Cardiac septum (tissue), 1 donor: Measurements from ENCODE around the gene TMEM59L. TPM values are rescaled to one million over a fixed set of nuclear protein-coding genes. Genes with fewer than 3 reads are reported as not detected.

ENCODE experiments used
- DNase-seq: peaks from one replicate; pipeline ENCODE4 v3.0.0-alpha.2; 2020; ENCODE audit warnings: low spot score
- intact Hi-C: fragments of 100-400 bp; cut with DNase I; formaldehyde crosslinking; loops from one replicate; pipeline ENCODE4 v1.14.0; 2022
- total RNA-seq: library from RNA; stranded (reverse); fragmentation: NEBNext Ultra II Directional; extraction: Animal tissue kit (Norgen Biotek cat#: 25700); gene quantifications from one replicate; pipeline ENCODE4 v1.2.1, GENCODE V29; 2021
- donor health status: DM: no; HTN: no; CAD: no.

TMEM59L gene
- total RNA-seq, 1 donor from 2014 or later, result 3.0 TPM

- DNase-seq, result no peak
Measured at GRCh38 chr19:18667531-18668251, 55.0 kb downstream of the TMEM59L start.

GRCh38 chr19:18668252-18668631 is 55.6 kb downstream of the TMEM59L start:
- no peak for DNase-seq
- intact Hi-C loops, result no loop called here

More at GRCh38 chr19:18667531-18668251, 55.0 kb downstream of the TMEM59L start:
- intact Hi-C loops, result no loop called here

GRCh38 chr19:18668744-18669523 is 56.3 kb downstream of the TMEM59L start:
- intact Hi-C loops, result no loop called here
- DNase-seq, result no peak

GRCh38 chr19:18669524-18669817 is 56.8 kb downstream of the TMEM59L start:
- DNase-seq, result no peak
- intact Hi-C loops, result no loop called here

GRCh38 chr19:18669883-18670282 is 57.2 kb downstream of the TMEM59L start:
- no peak for DNase-seq
- intact Hi-C loops, result loop anchor here (5.0 kb wide), 1 partner anchor 78 kb away; no protein-coding TSS in a partner anchor

GRCh38 chr19:18670312-18670711 is 57.6 kb downstream of the TMEM59L start:
- no peak for DNase-seq
- intact Hi-C loops, result loop anchor here (5.0 kb wide), 1 partner anchor 78 kb away; no protein-coding TSS in a partner anchor

Other genes with a start within 250 kb of the TMEM59L start
- gene GDF15, start 226.7 kb upstream of the TMEM59L start, total RNA-seq, result 4.3 TPM
- 2.5 TPM for gene LRRC25, start 215.2 kb upstream of the TMEM59L start, total RNA-seq
- 47.4 TPM for gene SSBP4, start 193.5 kb upstream of the TMEM59L start, total RNA-seq
- gene ISYNA1, start 174.7 kb upstream of the TMEM59L start, total RNA-seq, result 32.9 TPM
- gene ELL, start 90.8 kb upstream of the TMEM59L start, total RNA-seq, result 9.9 TPM
- 161 TPM for gene FKBP8, start 69.3 kb upstream of the TMEM59L start, total RNA-seq
- gene KXD1, start 55.0 kb upstream of the TMEM59L start, total RNA-seq, result 59.6 TPM
- gene UBA52, start 41.0 kb upstream of the TMEM59L start, total RNA-seq, result 573 TPM
- 58.9 TPM for gene REX1BD, start 24.1 kb upstream of the TMEM59L start, total RNA-seq
- 29.6 TPM for gene CRLF1, start 6.1 kb upstream of the TMEM59L start, total RNA-seq
- gene KLHL26, start 24.2 kb downstream of the TMEM59L start, total RNA-seq, result 5.4 TPM
- 8.8 TPM for gene CRTC1, start 70.8 kb downstream of the TMEM59L start, total RNA-seq
- 31.8 TPM for gene COMP, start 178.4 kb downstream of the TMEM59L start, total RNA-seq
- 40.2 TPM for gene UPF1, start 219.1 kb downstream of the TMEM59L start, total RNA-seq